HG03469 (cell line): ENCODE results near the gene SEMA3B.
"Not testable (repeated sequence)": the region's sequence is repeated elsewhere in the genome, so short reads cannot be mapped to it uniquely, and the experiment has no call there.

ENCODE experiments used
- ATAC-seq: cut with Tn5 transposase; IDR thresholded peaks from one replicate; pipeline ENCODE4 v1.9.1; 2021; ENCODE audit warnings: mild to moderate bottlenecking, moderate library complexity, moderate number of reproducible peaks; ENCODE audit not compliant: unreplicated experiment

SEMA3B gene

DNA sequence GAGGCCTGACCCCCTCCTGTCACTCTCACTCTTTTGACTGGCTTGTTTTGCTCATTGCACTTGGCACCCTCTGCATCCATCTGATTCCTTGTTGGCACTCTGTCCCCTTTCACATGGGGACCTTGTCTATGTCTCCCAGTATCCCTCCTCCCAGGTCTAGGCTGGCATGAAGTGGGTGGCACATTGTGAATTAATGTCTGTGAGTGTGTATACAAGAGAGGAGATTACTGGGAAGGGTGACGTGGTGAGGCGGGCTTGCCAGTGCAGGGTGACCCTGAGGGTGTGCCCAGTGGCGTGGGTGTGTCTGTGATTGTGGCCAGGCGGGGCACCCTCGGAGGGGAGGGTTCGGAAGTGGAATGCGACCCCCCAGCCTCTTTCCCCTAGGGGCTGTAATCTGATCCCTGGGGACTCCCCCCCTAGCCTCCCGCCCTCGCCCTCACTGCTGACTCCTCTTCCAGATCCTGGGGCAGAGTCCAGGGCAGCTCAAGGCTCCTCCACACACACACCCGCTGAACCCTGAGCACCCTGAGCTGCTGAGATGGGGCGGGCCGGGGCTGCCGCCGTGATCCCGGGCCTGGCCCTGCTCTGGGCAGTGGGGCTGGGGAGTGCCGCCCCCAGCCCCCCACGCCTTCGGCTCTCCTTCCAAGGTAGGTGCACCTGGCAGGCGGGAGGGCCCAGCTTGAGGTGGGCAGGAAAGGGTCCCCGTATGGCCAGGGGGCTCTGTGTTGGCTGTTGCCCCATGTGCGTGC is at the start of gene SEMA3B:
TSS of gene SEMA3B (plus strand) at position 445 of the 749 bp plus-strand sequence. CDS start at position 539, 94 bp downstream.
- no peak for ATAC-seq

DNA sequence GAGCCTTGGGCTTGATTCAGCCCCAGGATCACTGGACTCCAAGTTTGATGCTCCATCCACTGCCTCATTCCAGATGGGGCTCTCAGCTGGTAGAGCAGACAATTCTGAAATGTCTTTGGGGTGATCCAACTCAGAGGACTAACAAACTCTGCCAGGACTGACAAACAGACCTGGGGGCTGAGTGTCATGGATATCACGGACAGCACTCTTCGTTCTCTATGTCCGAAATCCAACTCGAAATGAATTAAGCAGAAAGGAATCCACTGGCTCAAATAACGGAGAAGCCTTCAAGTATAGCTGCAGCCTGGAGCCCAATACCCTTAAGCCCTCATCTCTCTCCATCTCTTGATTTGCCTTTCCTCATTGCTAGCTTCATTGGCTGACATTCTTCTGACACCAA is 49.7 kb upstream of the SEMA3B start:
- no peak for ATAC-seq

DNA sequence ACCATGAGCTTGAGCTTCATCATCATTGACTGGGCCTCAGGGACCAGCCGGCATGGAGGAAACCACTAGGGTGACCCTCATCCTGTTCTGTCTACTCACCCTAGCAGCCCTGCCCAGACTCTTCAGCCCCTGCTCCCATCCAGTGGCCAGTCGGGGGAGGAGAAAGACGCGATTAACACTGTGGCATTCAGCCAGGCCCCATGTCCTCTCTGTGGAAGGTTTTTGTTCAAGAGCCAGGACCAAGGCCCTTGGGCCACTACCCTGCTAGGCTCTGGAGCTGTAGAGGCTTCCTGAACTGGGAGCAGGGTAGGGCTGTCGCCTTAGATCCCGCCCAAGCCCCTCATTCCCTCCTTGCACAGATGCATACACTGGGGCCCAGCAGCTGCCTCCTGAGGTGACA is 48.8 kb upstream of the SEMA3B start:
- no peak for ATAC-seq

DNA sequence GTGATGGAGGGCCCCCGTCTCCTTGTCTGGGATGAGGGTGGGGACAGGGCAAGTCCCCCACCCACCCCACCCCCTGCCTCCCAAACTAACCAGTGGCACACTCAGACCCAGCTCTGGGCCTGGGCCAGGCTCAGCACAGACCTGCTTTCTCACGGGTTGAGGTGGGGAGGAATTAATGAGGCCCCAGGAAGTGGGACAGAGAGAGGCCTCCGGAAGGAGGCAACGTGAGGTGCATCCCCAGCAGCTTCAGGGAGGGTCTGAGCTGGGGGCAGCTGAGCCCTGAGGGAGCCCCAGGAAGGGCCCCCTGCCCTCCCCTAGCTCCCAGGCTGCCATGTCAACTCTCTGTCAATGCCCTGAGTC is 47.9 kb upstream of the SEMA3B start:
- no peak for ATAC-seq

DNA sequence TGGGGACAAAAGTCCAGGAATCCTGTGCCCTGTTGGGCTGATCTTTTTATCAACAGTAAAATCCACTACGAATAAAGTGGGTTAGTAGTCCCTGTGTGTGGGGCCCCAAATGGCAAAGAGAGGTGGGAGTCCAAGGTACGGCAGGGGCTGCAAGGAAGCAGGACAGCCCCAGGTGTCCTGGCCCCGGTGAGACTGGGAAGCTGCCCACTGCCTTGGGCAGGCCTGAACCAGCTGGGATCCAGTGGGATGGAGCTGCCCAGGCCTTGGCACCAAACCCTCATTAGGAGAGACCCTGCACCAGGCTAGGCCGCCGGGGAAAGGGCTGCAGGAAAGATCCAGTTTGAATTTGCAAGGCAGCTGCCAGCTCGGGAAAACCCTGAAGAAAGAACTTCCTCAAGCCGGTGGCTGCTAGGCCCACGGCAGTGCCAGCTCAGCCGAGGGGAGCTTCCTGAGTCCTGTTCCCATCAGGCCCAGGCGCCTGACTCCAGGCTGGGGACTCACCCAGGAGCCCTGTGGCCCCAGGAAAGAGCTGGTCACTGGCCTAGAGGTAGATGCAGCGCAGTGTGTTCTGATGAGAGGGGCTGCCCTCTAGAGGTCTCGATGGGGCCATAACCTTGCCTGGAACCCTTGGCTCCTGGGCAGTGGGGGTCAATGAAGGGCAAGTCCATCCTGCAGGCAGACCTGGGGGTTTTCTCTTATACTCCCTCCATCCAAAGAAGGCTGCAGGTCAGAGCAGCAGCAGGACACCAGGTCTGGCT is 47.4 kb upstream of the SEMA3B start:
- ATAC-seq: no peak

DNA sequence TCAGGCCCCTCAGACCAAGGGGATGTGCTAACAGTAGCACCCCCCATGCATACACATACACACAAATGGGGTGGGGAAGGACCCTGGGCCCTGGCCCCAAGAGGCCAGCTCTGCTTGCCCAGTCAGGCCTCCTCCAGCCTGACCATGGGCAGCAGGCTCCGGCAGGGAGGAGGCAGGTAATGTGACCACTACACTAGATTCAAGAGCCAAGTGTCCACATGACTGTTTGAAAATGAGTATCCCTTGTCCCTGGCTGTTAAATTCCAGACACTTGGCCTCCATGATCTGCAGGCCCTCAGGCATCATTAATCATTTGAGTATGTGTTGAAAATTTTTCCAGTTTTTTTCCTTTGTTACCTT is 46.8 kb upstream of the SEMA3B start:
- no peak for ATAC-seq

DNA sequence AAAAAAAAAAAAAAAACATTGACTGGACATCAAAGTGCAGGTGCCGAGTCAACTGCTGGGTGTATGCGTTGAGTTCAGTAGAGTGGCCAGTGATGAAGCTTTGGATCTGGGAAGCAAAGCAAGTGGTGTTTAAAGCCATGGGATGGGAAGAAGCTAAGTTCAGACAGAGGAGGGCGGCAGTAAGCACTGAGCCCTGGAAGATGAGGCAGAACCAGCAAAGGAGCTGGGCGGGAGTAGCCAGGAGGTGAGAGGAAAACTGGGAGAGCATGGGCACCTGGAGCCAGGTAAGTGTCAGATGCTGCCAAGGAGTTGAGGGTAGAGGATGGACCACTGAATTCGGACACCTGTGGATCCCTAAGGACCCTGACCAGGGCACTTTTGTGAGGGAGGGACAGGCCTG is 44.3 kb upstream of the SEMA3B start:
- ATAC-seq: no peak

DNA sequence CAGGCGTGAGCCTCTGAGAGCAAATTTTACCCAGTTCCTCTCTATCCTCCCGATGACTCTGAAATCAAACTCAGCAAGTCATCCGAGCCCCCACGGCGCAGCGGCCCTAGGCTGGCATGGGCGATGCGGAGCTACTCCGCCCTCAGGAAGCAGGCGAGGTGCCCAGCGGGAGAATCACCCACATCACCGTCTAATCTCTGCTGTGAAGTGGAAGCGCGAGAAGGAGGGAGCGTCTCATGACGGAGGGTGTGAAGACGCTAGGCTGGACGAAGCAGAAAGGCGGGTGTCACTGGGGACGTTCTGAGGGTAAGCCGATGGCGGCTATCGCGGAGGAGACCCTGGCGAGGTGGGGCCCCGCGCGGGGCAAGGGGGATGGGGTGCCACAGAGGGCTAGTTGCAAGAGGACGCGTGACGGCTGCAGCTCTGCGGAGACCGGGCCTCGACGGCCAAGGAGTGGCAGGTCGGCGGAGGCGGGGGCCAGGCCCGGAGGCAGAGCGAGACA is 42.0 kb upstream of the SEMA3B start:
- ATAC-seq: peak; percentile 12

DNA sequence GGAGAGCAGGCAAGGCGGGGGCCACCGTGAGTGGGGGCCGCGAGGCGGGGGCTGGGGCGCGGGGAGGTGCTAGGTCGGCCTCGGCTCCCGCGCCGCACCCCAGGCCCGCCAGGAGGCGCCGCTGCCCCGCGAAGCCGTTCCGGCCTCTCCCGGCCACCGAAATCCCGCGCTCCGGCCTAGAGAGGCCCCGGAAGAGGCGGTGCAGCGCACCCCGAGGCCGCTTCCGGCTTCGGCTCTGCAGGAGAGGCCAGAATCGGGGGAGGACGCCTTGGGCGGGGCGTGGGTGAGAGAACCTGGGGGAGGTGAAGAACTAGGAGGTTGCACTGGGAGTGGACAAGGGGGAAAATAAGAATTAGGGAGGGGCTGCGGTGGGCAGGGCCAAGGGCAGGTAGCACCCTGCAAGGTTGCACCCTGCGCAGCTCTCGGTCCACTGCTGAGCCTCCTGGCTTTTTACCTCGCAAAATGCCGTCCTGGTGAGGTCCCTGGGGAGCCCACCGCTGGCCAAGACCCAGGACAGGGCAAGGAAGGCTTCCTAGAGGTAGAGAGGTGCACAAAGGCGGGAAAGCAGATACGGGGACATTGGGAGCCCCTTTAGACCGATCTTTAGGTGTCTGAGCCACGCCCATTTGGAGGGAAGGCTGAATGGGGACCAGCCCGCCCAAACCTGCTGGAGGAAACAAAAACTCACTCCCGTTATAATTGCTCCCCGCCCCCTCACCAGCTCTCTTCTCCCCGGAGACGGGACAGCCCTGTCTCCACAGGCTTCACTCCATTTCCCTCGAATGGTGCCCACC is 41.4 kb upstream of the SEMA3B start:
- ATAC-seq: peak; percentile 69

DNA sequence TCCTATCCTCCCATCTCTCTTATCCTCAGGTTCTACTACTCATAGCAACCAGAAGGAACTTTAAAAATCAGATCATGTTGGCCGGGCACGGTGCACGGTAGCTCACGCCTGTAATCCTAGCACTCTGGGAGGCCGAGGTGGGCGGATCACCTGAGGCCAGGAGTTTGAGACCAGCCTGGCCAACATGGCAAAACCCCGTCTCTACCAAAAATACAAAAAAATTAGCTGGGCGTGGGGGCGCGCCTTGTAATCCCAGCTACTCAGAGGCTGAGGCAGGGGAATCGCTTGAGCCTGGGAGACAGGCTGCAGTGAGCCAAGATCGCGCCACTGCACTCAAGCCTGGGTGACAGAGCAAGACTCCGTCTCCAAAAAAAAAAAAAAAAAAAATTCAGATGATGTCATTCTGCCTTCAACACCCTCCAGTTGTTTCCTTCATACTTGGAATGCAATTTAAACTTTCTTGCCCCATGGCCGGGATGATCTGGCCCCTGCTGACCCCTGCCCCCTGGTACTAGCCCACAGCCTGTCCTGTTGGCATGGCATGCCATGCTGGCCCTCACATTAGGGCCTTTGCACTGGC is 40.7 kb upstream of the SEMA3B start:
- ATAC-seq: not testable (repeated sequence)

DNA sequence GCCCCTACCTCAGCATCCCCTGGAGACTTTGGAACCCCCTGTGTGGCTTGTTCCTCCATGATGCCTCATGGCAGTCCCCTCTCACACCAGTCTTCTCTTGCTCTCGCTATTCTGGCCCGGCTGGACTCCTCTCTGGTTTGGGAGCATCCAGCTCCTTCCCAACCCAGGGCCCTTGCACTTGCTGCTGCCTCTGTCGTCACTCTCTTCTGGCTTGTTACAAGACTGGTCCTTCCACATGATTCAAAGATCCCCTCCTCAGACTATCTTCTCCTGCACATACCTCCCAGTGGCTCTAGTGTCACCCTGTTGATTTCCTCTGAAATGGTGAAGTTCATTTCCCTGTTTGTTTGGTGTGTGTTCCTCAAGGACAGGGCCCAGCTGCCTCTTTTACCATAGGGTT is 39.5 kb upstream of the SEMA3B start:
- no peak for ATAC-seq

DNA sequence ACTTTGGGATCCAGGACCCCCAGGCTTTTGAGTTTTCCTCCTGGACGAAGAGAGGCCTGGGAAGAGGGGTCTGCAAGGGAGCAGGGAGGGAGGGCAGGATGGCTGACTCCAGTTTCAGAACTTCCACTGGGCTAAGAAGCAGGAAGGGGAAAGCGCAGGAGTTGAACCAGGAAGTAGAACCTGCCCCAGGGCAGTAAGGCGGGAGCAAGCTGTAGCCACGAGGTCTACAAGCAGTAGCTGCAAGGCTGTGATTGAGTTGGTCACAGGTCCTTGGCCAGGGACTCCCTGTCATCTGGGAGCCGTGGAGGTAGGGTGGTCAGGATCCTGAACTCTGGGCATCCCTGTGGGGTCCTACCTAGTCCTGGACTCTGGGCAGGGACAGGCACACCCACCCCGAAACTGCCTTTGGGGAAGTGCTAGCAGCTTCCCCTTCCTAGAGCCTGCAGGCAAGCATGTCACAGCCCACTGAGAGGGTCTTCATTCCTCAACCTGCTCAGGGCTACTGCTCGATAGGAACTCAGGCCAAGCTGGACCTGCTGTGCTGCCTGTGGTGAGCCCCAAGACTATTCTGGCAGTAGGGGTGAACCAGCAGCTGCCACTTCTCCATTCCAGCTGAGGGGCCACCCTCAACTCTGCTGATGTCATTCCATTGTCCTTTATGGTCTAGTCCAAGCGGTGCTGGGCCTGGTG is 38.7 kb upstream of the SEMA3B start:
- no peak for ATAC-seq

DNA sequence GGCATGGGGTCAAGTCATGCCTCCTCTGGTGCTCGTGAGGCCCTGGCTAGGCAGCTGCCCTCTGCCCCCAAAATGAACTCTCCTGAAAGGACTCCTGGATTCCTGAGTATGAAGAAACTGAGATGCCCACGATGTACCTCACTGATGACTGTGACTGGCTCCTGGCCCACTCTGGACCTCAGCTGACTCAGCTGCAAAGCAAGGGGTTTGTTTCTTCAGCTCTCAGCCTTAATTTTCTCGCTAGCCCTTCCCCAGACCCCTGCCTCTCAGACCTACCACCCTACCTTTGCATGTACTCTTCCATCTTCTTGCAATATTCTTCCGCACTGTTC is 38.2 kb upstream of the SEMA3B start:
- no peak for ATAC-seq

DNA sequence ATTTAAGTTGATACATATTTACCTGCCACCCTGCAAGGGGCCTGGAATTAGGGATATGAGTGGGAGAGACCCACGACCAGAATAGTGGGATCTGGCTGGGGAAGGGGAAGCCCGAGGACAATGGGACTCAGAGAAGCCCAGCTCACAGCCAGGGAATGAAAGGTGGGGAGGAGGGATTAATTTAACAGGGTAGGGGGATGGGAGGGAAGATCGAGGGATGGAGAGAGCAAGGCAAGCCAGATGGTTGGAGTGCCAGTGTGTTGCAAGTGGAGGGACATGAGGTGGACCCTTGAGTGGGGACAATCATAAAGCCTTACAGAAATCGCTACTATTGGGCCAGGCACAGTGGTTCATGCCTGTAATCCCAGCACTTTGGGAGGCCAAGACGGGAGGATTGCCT is 37.4 kb upstream of the SEMA3B start:
- ATAC-seq: no peak

DNA sequence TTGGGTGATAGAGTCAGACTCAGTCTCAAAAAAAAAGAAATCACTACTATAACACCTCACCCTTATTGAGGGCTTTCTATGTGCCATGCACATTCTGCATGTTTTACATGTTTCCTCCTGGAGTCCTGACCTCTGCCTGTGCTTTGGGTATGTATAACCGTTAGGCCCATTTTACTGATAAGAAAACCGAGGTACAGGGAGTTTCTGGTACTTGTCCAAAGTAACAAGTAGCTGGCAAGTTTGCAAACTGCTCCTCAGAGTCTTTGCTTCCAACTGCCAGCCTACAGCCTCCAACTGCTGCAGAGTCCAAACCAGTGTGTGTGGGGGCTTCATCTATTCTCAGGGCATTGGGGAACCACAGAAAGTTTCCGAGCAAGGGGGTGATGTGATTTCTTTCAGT is 36.6 kb upstream of the SEMA3B start:
- no peak for ATAC-seq

DNA sequence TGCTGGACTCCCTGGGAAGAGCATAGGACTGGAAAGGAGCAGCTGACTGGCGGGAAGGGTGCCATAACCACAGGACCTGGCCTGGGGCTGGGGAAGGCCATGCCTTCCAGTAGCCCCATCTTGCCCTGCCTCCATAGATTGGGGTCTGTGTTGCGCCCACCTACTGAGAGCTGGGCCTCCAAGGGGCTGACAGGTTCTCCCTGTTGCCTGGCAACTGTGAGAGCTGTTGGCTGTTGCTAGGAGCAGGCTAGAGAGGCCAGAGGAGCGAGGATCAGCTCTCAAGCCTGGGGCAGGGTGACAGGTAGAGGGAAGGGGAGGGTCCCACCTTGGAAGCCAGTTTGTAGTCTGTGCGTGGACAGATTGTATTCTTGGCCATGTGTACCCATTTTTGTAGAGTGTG is 35.8 kb upstream of the SEMA3B start:
- ATAC-seq: no peak

DNA sequence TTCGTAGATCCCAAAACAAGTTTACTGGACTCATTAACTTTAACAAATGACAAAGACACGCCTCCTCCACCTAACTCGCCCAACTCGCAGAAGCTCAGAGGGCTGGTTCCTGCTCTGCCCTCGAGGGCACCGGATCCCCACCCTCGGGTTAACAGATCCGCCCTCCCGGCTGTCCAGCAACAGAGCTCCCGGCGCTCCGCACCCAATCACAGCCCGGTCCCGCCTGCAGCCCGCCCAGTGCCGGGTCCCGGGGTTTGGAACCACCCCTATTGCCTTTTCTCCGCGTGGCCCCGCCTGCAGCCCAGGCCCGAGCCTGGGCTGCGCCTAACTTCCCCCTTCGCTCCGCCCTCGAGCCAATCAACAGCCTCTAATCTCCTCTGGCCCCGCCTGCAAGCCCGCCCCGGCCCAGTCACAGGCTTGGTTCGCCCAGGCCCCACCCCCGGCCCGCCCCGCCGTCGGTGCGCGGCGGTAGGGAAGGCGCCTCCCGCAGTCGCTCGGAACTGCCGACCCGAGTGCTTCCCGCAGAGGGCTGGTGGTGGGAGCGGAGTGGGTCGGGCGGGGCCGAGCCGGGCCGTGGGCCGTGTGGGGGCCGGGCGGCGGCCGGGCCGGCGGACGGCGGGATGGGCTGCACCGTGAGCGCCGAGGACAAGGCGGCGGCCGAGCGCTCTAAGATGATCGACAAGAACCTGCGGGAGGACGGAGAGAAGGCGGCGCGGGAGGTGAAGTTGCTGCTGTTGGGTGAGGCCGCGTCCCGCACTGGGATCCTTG is 33.0 kb upstream of the SEMA3B start, which contains the start of gene GNAI2:
TSS of gene GNAI2 (plus strand) at position 489 of the 768 bp plus-strand sequence. CDS start at position 621, 132 bp downstream.
- peak; percentile 81 for ATAC-seq

DNA sequence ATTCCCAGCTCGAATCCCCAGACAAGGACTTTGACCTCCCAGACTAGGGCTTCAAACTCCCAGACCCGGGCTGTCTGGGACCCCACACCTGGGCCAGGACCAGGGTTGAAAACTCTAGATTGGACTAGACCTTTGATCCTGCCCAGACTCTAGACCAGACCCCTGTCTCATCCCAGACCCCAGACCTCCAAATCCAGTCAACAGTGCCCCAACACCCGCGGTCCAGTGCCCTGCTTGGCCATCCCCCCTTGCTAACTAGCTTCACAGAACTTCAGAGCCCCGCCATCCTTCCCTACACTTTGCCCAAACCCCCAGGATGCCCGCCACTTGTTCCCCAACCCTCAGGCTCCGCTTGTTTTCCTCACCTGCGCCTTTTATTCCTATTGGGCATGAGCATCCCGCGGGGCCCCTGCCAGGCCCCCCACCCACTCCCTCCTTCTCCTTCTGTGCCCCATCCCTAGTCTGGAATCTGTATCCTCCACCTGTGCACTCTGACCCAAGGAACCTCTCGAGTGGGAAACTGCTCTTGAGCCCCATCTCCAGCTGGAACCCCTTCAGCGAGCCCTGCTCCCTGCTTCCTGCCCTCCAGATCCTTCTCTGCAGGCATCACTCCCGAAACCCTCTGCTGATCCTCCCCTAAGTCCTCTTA is 32.3 kb upstream of the SEMA3B start:
- ATAC-seq: no peak

DNA sequence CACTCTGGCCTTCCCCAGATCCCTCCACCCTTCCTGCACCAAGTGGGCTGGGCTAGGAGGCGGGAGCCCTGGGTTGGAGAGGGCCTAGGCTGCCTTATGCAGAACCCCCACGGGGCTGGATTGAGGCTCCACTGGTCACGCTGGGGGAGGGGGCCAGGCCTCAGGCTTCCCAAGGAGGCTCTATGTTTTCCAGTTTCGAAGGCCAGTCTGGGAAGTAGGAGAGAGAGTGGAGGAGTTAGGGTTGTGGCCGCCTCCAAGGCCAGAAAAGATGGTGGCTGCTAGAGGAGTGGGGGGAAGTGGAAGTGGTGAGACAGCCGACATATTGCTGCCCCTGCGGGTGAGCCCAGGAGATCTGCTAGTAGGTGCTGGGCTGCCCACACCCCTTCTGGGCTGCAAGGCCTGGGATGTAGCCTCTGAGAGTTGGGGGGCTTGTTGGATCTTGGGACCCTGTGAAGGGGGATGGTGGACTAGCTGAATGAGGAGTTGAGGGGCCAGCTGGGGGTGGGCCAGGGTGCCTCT is 31.8 kb upstream of the SEMA3B start:
- ATAC-seq: no peak
